Gastroesophageal sphincter (tissue), 4 donors: ENCODE data around the gene SVIP. TPM values are rescaled to one million over a fixed set of nuclear protein-coding genes. Genes with fewer than 3 reads are reported as not detected.

ENCODE experiments used
- ATAC-seq: fragments of 150-250 bp; one replicate; pipeline ENCODE4 v1.9.1; 2016; ENCODE audit warnings: mild to moderate bottlenecking, moderate library complexity
- H3K27ac ChIP-seq, 4 donors: fragments of 200-600 bp; sonication (generic) in 3 of 4; 1 replicate in 3 of 4; 2 replicates in 1 of 4; pipeline ENCODE4 v1.5.1; 2016 to 2019
- H3K27me3 ChIP-seq: fragments of 200-600 bp; sonication (generic); one replicate; pipeline ENCODE4 v1.5.1; 2019
- H3K36me3 ChIP-seq, 2 donors: fragments of 200-600 bp; sonication (generic); one replicate each; pipeline ENCODE4 v1.5.1; 2019; ENCODE audit warnings: control low read depth in 1 of 2
- H3K4me1 ChIP-seq, 3 donors: fragments of 200-600 bp; sonication (generic); 1 replicate in 2 of 3; 2 replicates in 1 of 3; pipeline ENCODE4 v1.5.1; 2016 to 2019; ENCODE audit warnings: control low read depth in 2 of 3
- H3K4me3 ChIP-seq, 2 donors: fragments of 200-600 bp; sonication (generic); one replicate each; pipeline ENCODE4 v1.5.1; 2019; ENCODE audit warnings: mild to moderate bottlenecking in 1 of 2, moderate library complexity in 1 of 2
- H3K9me3 ChIP-seq, 3 donors: fragments of 200-600 bp; sonication (generic); one replicate each; pipeline ENCODE4 v1.5.1; 2017 to 2019; ENCODE audit warnings: control low read depth in 2 of 3
- CTCF ChIP-seq, 4 experiments: fragments of 200-600 bp in 2 of 4; fragments of 450-650 bp in 2 of 4; sonication (generic) in 1 of 4; IDR thresholded peaks; one replicate each; pipeline ENCODE4 v1.5.1; 2017 to 2019; ENCODE audit warnings: antibody characterized with exemption in 4 of 4, mild to moderate bottlenecking in 2 of 4, moderate library complexity in 2 of 4
- EP300 ChIP-seq: sonication (generic); formaldehyde crosslinking; IDR thresholded peaks from one replicate; pipeline ENCODE4 v1.6.1; 2017; ENCODE audit warnings: antibody characterized with exemption, mild to moderate bottlenecking
- POLR2A ChIP-seq, 2 donors: fragments of 450-650 bp; IDR thresholded peaks; one replicate each; pipeline ENCODE4 v1.6.1; 2017; ENCODE audit warnings: antibody characterized with exemption in 2 of 2, mild to moderate bottlenecking in 2 of 2, moderate library complexity in 1 of 2
- POLR2AphosphoS5 ChIP-seq: sonication (generic); formaldehyde crosslinking; IDR thresholded peaks from one replicate; pipeline ENCODE4 v1.6.1; 2017; ENCODE audit warnings: antibody characterized with exemption
- WGBS, 2 donors: methylation state at CpG; one replicate each; pipeline ENCODE4 v1.1.5; 2018; ENCODE audit warnings: low coverage in 1 of 2; 5-methylcytosine and 5-hydroxymethylcytosine counted together
- total RNA-seq, 4 donors: library from RNA; depleted of rRNA; stranded (reverse); fragments of >200 nt; gene quantifications; one replicate each; pipeline ENCODE4 v1.1.0, GENCODE V29; 2016

The SVIP gene
- total RNA-seq, 4 donors from 2014 or later: 11.3 to 29.1 (median 16.4) TPM

GRCh38 chr11:22779850-22780249 is 49.8 kb downstream of the SVIP start:
- H3K4me3 ChIP-seq: no peak overlapping the region
- WGBS, 2 donors: 66 to 87% methylated on average over 5 of the region's 5 CpGs
- H3K27ac ChIP-seq: no peak overlapping the region
- no peak for TF ChIP-seq EP300
- TF ChIP-seq POLR2A (IDR thresholded peaks at IDR 0.05): no peak
- no peak for TF ChIP-seq POLR2AphosphoS5
- no peak for TF ChIP-seq CTCF (IDR thresholded peaks at IDR 0.05)
- no peaks in the 10 kb centered on the region for H3K36me3 ChIP-seq
- H3K9me3 ChIP-seq: no peaks in the 10 kb centered on the region
- H3K27me3 ChIP-seq: no peaks in the 10 kb centered on the region
- no peaks in the 10 kb centered on the region for H3K4me1 ChIP-seq
- no peak for ATAC-seq

GRCh38 chr11:22778642-22779041 is 51.0 kb downstream of the SVIP start:
- no peak for ATAC-seq

GRCh38 chr11:22775248-22775647 is 54.4 kb downstream of the SVIP start:
- WGBS, 2 donors: 71 to 82% methylated on average over 5 of the region's 5 CpGs
- Histone ChIP-seq H3K9me3 (no peaks in the 10 kb centered on the region), H3K4me3 (no peak overlapping the region), H3K27ac (no peak overlapping the region), H3K36me3 (no peaks in the 10 kb centered on the region), H3K27me3 (no peaks in the 10 kb centered on the region), H3K4me1 (no peaks in the 10 kb centered on the region)
- no peak for TF ChIP-seq CTCF (IDR thresholded peaks at IDR 0.05)
- no peak for TF ChIP-seq POLR2A (IDR thresholded peaks at IDR 0.05)
- no peak for TF ChIP-seq EP300
- no peak for TF ChIP-seq POLR2AphosphoS5
- ATAC-seq: no peak

More at GRCh38 chr11:22778642-22779041, 51.0 kb downstream of the SVIP start:
- Histone ChIP-seq H3K9me3 (no peaks in the 10 kb centered on the region), H3K4me1 (no peaks in the 10 kb centered on the region), H3K36me3 (no peaks in the 10 kb centered on the region), H3K4me3 (no peak overlapping the region), H3K27ac (no peak overlapping the region), H3K27me3 (no peaks in the 10 kb centered on the region)
- TF ChIP-seq POLR2A (IDR thresholded peaks at IDR 0.05): no peak
- no peak for TF ChIP-seq POLR2AphosphoS5
- no peak for TF ChIP-seq CTCF (IDR thresholded peaks at IDR 0.05)
- no peak for TF ChIP-seq EP300

- Histone ChIP-seq H3K36me3 (no peaks in the 10 kb centered on the region), H3K9me3 (no peaks in the 10 kb centered on the region), H3K27me3 (no peaks in the 10 kb centered on the region), H3K27ac (no peak overlapping the region), H3K4me3 (no peak overlapping the region), H3K4me1 (no peaks in the 10 kb centered on the region)
- no peak for ATAC-seq
- no peak for TF ChIP-seq POLR2A (IDR thresholded peaks at IDR 0.05)
- TF ChIP-seq EP300: no peak
- no peak for TF ChIP-seq POLR2AphosphoS5
- no peak for TF ChIP-seq CTCF (IDR thresholded peaks at IDR 0.05)
- WGBS, 2 donors: 63 to 73% methylated on average over 1 to 2 of the region's 2 CpGs
Measured at GRCh38 chr11:22774716-22775115, 54.9 kb downstream of the SVIP start.

GRCh38 chr11:22769081-22769480 is 60.5 kb downstream of the SVIP start:
- TF ChIP-seq POLR2AphosphoS5: no peak
- no peak for TF ChIP-seq EP300
- no peak for TF ChIP-seq CTCF (IDR thresholded peaks at IDR 0.05)
- TF ChIP-seq POLR2A (IDR thresholded peaks at IDR 0.05): no peak

More at GRCh38 chr11:22769081-22769480, 60.5 kb downstream of the SVIP start:
- WGBS, 2 donors: 91% methylated on average over 1 of the region's 1 CpG; no CpG with 5 or more reads in 1 of the 2 donors
- no peaks in the 10 kb centered on the region for H3K27me3 ChIP-seq
- H3K4me3 ChIP-seq: no peak overlapping the region
- H3K36me3 ChIP-seq: no peaks in the 10 kb centered on the region
- no peaks in the 10 kb centered on the region for H3K9me3 ChIP-seq
- ATAC-seq: no peak
- H3K4me1 ChIP-seq: no peaks in the 10 kb centered on the region
- H3K27ac ChIP-seq: no peak overlapping the region

Other genes with a start within 250 kb of the SVIP start
- gene FANCF, start 204.0 kb downstream of the SVIP start, total RNA-seq: 1 to 10 TPM; 3.6 to 9.2 (median 6.2) TPM
- 1 to 10 TPM in 1 of 4 donors, under 1 TPM in 3; 0.67 to 1.4 (median 0.86) TPM for gene GAS2, start 163.2 kb downstream of the SVIP start, total RNA-seq
- not detected for gene CCDC179, start 30.7 kb upstream of the SVIP start, total RNA-seq